ENCODE data around the gene TMSB4X.
A peak's percentile ranks its signal among the peaks of the same experiment; 100 is the strongest.
"Not testable (repeated sequence)": the region's sequence is repeated elsewhere in the genome, so short reads cannot be mapped to it uniquely, and the experiment has no call there.

The TMSB4X gene

GRCh38 chrX:12974796-12975669, at the start of gene TMSB4X:
Gene TMSB4X (plus strand): TSS chrX:12975110.
- no peak for DNase-seq (ENCODE audit: low read depth)

DNA sequence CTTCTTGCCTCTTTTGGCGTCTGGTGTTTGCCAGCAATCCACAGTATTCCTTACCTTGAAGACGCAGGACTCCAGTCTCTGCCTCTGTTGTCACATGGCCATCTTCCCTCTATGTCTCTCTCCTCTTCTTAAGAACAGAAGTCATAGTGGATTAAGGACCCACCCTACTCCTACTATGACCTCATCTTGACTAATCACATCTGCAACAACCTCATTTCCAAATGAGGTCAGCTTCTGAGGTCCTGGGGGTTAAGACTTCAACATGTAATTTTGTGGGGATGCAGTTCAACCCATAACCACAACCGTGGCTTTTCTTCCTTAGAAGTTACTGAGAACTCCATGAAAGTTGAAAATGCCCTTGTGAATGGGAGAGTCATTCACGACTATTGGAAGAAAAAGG, 45.2 kb upstream of the TMSB4X start:
- DNase-seq (ENCODE audit: low read depth) = no peak

- no peak for DNase-seq (ENCODE audit: low read depth)
Measured at GRCh38 chrX:12930150-12930549, 44.8 kb upstream of the TMSB4X start.

- no peak for DNase-seq (ENCODE audit: low read depth)
Measured at GRCh38 chrX:12932244-12932643, 42.7 kb upstream of the TMSB4X start.

GRCh38 chrX:12934850-12935249, 40.1 kb upstream of the TMSB4X start:
- no peak for DNase-seq (ENCODE audit: low read depth)

GRCh38 chrX:12936947-12937346, 38.0 kb upstream of the TMSB4X start:
- DNase-seq (ENCODE audit: low read depth) = no peak

DNA sequence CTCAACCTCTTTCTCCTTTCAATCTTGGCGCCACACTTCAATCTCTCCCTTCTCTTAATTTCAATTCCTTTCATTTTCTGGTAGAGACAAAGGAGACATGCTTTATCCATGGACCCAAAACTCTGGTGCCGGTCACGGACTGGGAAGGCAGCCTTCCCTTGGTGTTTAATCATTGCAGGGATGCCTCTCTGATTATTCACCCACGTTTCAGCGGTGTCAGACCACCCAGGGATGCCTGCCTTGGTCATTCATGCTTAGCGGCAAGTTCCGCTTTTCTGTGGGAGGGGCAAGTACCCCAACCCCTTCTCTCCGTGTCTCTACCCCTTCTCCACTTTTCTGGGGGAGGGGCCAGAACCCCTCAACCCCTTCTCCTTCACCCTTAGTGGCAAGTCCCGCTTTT, 34.4 kb upstream of the TMSB4X start:
- not testable (repeated sequence) for DNase-seq (ENCODE audit: low read depth)

GRCh38 chrX:12943592-12943991, 31.3 kb upstream of the TMSB4X start:
- not testable (repeated sequence) for DNase-seq (ENCODE audit: low read depth)

DNA sequence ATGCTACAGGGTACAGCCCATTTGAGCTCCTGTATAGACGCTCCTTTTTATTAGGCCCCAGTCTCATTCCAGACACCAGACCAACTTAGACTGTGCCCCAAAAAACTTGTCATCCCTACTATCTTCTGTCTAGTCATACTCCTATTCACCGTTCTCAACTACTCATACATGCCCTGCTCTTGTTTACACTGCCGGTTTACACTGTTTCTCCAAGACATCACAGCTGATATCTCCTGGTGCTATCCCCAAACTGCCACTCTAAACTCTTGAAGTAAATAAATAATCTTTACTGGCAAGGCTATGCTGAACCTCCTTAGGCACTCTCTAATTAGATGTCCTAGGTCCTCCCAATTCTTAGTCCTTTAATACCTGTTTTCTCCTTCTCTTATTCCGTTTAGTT, 30.5 kb upstream of the TMSB4X start:
- DNase-seq (ENCODE audit: low read depth) = not testable (repeated sequence)

- no peak for DNase-seq (ENCODE audit: low read depth)
Measured at GRCh38 chrX:12945494-12945893, 29.4 kb upstream of the TMSB4X start.

- DNase-seq (ENCODE audit: low read depth) = no peak
Measured at GRCh38 chrX:12946406-12946805, 28.5 kb upstream of the TMSB4X start.

DNA sequence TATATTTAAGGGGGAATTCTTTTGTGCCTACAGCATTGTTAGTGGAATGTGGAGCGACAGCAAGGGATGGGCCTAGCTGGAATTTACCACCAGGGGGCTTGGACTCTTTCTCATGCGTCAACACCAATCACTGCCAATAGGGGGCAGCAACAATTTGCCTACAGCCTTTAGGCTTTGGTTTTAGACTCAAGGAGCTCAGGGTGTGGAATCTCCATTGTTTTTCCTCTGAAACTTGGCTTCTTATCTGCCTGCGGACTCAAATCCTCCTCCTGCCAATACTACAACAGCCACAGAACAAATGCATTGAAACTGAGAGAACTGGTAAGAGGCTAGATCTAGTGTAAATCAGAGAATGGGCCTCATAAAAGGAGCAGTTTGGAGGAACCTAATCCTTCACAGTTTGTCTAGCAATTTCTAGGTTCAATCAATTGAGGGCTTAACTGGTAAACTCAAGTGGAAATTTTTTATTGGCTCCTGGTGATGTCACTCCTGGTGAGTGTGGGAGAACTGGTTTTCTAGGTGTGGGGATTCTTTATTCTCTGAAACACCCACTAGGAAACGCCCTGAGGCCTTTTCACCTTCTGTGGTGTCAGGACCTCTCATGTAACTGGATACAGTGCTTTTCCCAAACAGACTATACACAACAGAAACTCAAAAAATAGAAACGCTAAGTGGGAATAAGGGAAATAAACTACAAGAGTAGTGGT, 27.9 kb upstream of the TMSB4X start:
- DNase-seq (ENCODE audit: low read depth) = peak; percentile 68

- DNase-seq (ENCODE audit: low read depth) = no peak
Measured at GRCh38 chrX:12947545-12948235, 27.2 kb upstream of the TMSB4X start.

- no peak for DNase-seq (ENCODE audit: low read depth)
Measured at GRCh38 chrX:12948495-12948894, 26.4 kb upstream of the TMSB4X start.

GRCh38 chrX:12949205-12949926, 25.5 kb upstream of the TMSB4X start:
- no peak for DNase-seq (ENCODE audit: low read depth)

- DNase-seq (ENCODE audit: low read depth) = no peak
Measured at GRCh38 chrX:12949927-12950656, 24.8 kb upstream of the TMSB4X start.

- no peak for DNase-seq (ENCODE audit: low read depth)
Measured at GRCh38 chrX:12950851-12951594, 23.9 kb upstream of the TMSB4X start.

- no peak for DNase-seq (ENCODE audit: low read depth)
Measured at GRCh38 chrX:12951595-12951975, 23.3 kb upstream of the TMSB4X start.

DNA sequence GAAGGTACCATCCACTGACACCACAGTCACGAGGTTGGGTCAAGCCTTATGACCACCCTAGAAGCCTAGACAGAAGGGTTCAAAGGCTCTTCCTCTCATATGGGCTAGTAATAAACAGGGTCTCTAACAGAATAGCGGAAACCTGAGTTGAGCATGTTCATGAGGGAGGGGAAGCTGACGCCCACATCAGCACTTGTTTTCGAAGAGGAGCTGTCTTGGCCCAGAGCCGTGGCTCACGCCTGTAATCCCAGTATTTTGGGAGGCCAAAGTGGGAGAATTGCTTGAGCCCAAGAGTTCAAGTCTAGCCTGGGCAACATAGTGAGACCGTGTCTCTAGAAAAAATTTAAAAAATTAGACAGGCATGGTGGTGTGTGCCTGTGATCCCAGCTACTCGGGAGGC, 21.5 kb upstream of the TMSB4X start:
- no peak for DNase-seq (ENCODE audit: low read depth)

DNA sequence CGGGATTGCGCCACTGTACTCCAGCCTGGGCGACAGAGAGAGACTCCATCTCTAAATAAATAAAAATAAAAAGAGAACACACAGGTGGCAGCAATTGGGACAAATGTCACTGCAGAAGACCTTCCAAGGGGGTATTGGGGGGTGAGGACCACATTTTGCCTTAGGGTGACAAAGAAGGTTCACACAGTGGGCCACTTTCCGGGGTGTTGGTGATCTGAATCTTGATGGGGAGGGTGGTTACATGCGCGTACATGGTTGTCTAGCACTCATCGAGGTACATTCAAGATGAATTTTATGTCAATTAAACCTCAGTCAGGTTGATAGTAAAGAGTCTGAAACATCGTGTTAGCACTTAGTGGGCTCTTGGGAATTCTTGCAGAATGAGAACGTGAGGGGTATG, 20.5 kb upstream of the TMSB4X start:
- no peak for DNase-seq (ENCODE audit: low read depth)

- DNase-seq (ENCODE audit: low read depth) = no peak
Measured at GRCh38 chrX:12954981-12955380, 19.9 kb upstream of the TMSB4X start.
